ENCODE data around the gene PRR23B.
"Not testable (repeated sequence)": the region's sequence is repeated elsewhere in the genome, so short reads cannot be mapped to it uniquely, and the experiment has no call there.

Gene PRR23B

DNA sequence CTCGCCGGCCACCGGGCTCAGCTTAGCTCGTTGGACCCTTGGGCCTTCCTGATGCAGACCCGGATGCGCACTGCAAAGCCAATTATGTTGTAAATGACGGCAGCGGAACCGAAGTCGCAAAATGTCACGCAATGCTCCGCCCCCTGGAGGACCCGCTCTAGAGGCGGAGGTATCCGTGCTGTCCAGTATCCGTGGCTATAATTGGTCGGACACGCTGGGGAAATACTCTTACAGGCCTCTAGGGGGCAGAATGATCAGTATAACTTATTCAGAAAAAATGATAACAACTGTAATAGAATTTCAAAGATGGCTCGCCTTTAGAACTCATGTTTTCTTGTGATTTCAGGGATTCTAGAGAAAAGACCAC lies at the start of gene PRR23B:
TSS of gene PRR23B (minus strand) at position 59 of the 367 bp plus-strand sequence. CDS start 265 bp downstream, outside the sequence.
- Mint-ChIP-seq H3K4me3 (no peak within 1 kb of the TSS), H3K36me3 (no peaks in the 10 kb centered on the region), H3K27ac (no peak within 1 kb of the TSS), H3K4me1 (no peaks in the 10 kb centered on the region), H3K27me3 (peaks cover 4% of the 10 kb centered on the region), H3K9me3 (peaks cover 2% of the 10 kb centered on the region)
- ATAC-seq (ENCODE audit: low read depth) = no peak
- DNase-seq (ENCODE audit: low spot score in 2 of 2) = no peak

GRCh38 chr3:139062918-139063317 lies 42.2 kb upstream of the PRR23B start:
- DNase-seq (ENCODE audit: low spot score in 2 of 2) (no peak), ATAC-seq (ENCODE audit: low read depth) (no peak)
- no peaks in the 10 kb centered on the region for H3K36me3 Mint-ChIP-seq
- peaks cover 6% of the 10 kb centered on the region for H3K27me3 Mint-ChIP-seq
- H3K4me1 Mint-ChIP-seq = no peaks in the 10 kb centered on the region
- H3K9me3 Mint-ChIP-seq = peaks cover 6% of the 10 kb centered on the region
- no peak overlapping the region for H3K27ac Mint-ChIP-seq
- no peak overlapping the region for H3K4me3 Mint-ChIP-seq

DNA sequence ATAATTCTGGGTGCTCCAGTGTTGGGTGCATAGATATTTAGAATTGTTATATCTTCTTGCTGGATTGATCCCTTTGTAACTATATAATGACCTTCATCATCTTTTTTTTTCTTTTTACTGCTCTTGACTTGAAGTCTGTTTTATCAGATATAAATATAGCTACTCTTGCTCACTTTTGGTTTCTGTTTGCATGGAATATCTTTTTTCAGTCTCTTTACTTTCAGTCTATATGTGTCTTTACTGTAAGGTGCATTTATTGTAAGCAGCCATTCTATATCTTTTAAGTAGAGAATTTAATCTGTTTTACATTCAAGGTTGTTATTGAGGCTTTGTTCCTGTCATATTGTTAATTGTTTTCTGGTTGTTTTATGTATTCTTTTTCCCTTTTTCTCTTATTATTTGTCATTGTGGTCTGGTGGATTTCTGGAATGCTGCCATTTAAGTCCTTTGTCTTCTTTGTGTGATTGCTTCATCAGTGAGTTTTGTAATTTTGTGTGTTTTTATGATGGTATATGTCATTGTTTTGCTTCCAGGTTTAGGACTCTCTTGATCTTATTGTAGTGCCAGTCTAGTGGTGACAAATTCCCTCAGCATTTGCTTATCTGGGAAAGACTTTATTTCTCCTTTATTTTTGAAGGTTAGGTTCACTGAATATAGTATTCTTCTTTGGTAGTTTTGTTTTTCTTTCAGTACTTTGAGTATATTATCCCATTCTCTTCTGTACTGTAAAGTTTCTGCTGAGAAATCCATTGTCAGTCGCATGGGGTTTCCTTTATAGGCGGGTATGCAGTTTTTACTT lies 32.3 kb upstream of the PRR23B start:
- Mint-ChIP-seq H3K9me3 (peaks cover 20% of the 10 kb centered on the region), H3K4me1 (no peaks in the 10 kb centered on the region), H3K36me3 (no peaks in the 10 kb centered on the region), H3K27me3 (no peaks in the 10 kb centered on the region), H3K27ac (no peak overlapping the region), H3K4me3 (no peak overlapping the region)
- ATAC-seq (ENCODE audit: low read depth) = no peak
- DNase-seq (ENCODE audit: low spot score in 2 of 2) = no peak

- no peak for ATAC-seq (ENCODE audit: low read depth)
Observed at GRCh38 chr3:139044366-139045210, 23.9 kb upstream of the PRR23B start, which contains the start of gene PRR23C. Gene PRR23C, minus strand, starts transcription at chr3:139044892. Its CDS starts 272 bp downstream, at chr3:139044620.

GRCh38 chr3:139043554-139044365 lies 23.0 kb upstream of the PRR23B start:
- H3K36me3 Mint-ChIP-seq = no peaks in the 10 kb centered on the region
- H3K27ac Mint-ChIP-seq = no peak overlapping the region
- no peak for DNase-seq (ENCODE audit: low spot score in 2 of 2)
- peaks cover 9% of the 10 kb centered on the region for H3K9me3 Mint-ChIP-seq
- H3K4me1 Mint-ChIP-seq = no peaks in the 10 kb centered on the region
- H3K4me3 Mint-ChIP-seq = no peak overlapping the region
- H3K27me3 Mint-ChIP-seq = peaks cover 4% of the 10 kb centered on the region
- ATAC-seq (ENCODE audit: low read depth) = no peak

More at GRCh38 chr3:139044366-139045210, 23.9 kb upstream of the PRR23B start, which contains the start of gene PRR23C:
- H3K36me3 Mint-ChIP-seq = no peaks in the 10 kb centered on the region
- no peaks in the 10 kb centered on the region for H3K4me1 Mint-ChIP-seq
- no peak for DNase-seq (ENCODE audit: low spot score in 2 of 2)
- peaks cover 2% of the 10 kb centered on the region for H3K27me3 Mint-ChIP-seq
- H3K27ac Mint-ChIP-seq = no peak within 1 kb of the TSS
- H3K4me3 Mint-ChIP-seq = no peak within 1 kb of the TSS
- H3K9me3 Mint-ChIP-seq = peaks cover 12% of the 10 kb centered on the region

GRCh38 chr3:139037478-139037877 lies 16.8 kb upstream of the PRR23B start:
- Mint-ChIP-seq H3K36me3 (no peaks in the 10 kb centered on the region), H3K4me1 (no peaks in the 10 kb centered on the region), H3K27ac (no peak overlapping the region), H3K9me3 (no peaks in the 10 kb centered on the region), H3K4me3 (no peak overlapping the region), H3K27me3 (peaks cover 10% of the 10 kb centered on the region)
- ATAC-seq (ENCODE audit: low read depth) (no peak), DNase-seq (ENCODE audit: low spot score in 2 of 2) (no peak)

GRCh38 chr3:139032326-139033002 lies 11.7 kb upstream of the PRR23B start:
- Mint-ChIP-seq H3K36me3 (no peaks in the 10 kb centered on the region), H3K27me3 (no peaks in the 10 kb centered on the region), H3K4me3 (no peak overlapping the region), H3K4me1 (no peaks in the 10 kb centered on the region), H3K9me3 (peaks cover 1% of the 10 kb centered on the region), H3K27ac (no peak overlapping the region)
- DNase-seq (ENCODE audit: low spot score in 2 of 2) = no peak
- ATAC-seq (ENCODE audit: low read depth) = no peak

- not testable (repeated sequence) for H3K4me3 Mint-ChIP-seq; H3K4me1 Mint-ChIP-seq; H3K27me3 Mint-ChIP-seq; ATAC-seq (ENCODE audit: low read depth); H3K9me3 Mint-ChIP-seq; H3K36me3 Mint-ChIP-seq; H3K27ac Mint-ChIP-seq; DNase-seq (ENCODE audit: low spot score in 2 of 2)
Observed at GRCh38 chr3:139030576-139030975, 9.8 kb upstream of the PRR23B start.

DNA sequence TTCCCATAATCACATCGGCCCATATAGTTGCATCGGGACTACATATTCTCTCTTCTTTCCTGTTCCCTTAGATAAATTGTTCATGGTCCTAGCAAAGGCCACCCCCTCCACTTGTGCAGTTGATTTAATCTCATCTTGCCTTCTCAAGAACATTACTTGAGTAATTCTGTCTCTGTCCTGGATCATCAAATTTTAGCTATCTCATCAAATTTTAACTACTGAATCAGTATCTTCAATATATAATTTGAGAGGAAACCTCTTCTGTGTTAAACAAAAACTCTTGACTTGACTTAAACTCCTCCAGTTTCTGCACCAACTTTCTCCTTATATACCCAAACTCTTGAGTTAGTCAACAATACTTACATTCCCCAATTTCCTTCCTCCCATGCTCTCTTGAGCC lies 4.2 kb upstream of the PRR23B start:
- Mint-ChIP-seq H3K27me3 (no peaks in the 10 kb centered on the region), H3K27ac (no peak overlapping the region), H3K4me1 (no peaks in the 10 kb centered on the region), H3K9me3 (no peaks in the 10 kb centered on the region), H3K4me3 (no peak overlapping the region), H3K36me3 (no peaks in the 10 kb centered on the region)
- no peak for DNase-seq (ENCODE audit: low spot score in 2 of 2)
- ATAC-seq (ENCODE audit: low read depth) = no peak

GRCh38 chr3:139020036-139020867 lies 474 bp downstream of the PRR23B start:
- Mint-ChIP-seq H3K9me3 (peaks cover 2% of the 10 kb centered on the region), H3K27ac (no peak overlapping the region), H3K36me3 (no peaks in the 10 kb centered on the region), H3K4me3 (no peak overlapping the region), H3K4me1 (no peaks in the 10 kb centered on the region), H3K27me3 (peaks cover 4% of the 10 kb centered on the region)
- DNase-seq (ENCODE audit: low spot score in 2 of 2) (no peak), ATAC-seq (ENCODE audit: low read depth) (no peak)

DNA sequence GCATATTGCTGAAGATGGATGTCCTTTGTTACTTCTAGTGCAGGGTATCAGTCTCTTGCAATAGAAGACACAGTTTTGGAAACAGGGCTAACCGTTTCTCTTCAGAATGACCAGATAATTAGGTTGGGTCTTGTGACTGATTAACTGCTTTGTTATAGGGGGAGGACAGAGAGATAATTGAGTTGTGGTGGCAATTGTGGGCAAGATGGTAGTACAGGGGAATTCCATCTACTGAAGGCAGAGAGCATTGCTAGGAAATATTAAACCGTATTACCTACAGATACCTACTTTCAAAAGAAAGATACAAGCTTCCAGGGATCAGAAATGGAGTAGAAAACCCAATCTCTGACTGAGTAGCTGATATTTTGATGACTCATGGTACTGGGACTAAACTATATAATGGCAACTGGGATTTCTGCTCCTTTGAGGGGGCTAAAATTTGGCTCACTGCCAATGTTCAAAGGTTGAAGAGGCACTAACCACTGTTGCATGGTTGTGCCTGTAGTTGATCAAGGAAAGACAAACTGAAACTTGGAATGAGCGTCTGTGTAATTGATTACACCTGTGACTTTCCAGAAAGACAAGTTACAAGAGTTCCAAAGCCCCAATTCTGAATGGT lies 4.2 kb downstream of the PRR23B start:
- DNase-seq (ENCODE audit: low spot score in 2 of 2) (no peak), ATAC-seq (ENCODE audit: low read depth) (no peak)
- Mint-ChIP-seq H3K4me3 (no peak overlapping the region), H3K4me1 (no peaks in the 10 kb centered on the region), H3K27me3 (peaks cover 4% of the 10 kb centered on the region), H3K27ac (no peak overlapping the region), H3K9me3 (peaks cover 12% of the 10 kb centered on the region), H3K36me3 (no peaks in the 10 kb centered on the region)

DNA sequence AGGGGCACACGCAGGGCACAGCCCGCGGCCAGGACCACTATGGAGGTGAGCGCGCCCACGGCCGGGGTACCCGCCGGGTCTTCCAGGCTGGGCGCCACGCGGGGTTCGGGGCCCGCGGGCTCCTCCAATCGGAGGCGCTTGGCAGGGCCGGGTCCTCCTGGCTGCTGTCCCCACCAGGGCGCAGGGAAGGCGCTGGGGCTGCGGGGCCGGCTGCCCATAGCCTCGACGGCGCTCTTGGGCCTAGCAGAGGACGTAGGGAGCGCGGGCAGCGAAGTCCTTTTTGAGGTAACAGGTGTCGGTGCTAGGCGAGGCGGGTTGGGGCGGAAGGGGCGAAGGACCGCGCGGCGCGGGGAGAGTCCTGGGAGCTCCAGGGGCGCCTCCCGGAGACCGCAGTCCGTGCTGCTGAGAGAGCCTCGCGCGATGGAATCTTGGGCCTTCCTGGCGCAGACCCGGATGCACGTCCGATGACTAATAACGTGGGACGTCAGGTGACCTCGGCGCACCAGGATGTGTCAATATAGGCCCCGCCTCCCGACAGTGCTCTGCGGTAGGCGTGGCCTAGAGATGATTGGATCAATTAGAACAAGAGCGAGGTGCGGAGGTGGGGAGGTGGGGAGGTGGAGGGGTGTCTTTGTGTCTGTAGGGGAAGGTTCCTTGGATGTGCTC lies 14.5 kb downstream of the PRR23B start, which contains the start of gene PRR23A:
TSS of gene PRR23A (minus strand) at position 218 of the 666 bp plus-strand sequence. CDS start at position 218, 0 bp downstream.
- Mint-ChIP-seq H3K4me3 (no peak within 1 kb of the TSS), H3K9me3 (peaks cover 11% of the 10 kb centered on the region), H3K27ac (no peak within 1 kb of the TSS), H3K27me3 (peaks cover 5% of the 10 kb centered on the region), H3K4me1 (no peaks in the 10 kb centered on the region), H3K36me3 (no peaks in the 10 kb centered on the region)
- DNase-seq (ENCODE audit: low spot score in 2 of 2) = no peak
- no peak for ATAC-seq (ENCODE audit: low read depth)
